ENCODE data around the gene LRRC56. TPM values are rescaled to one million over a fixed set of nuclear protein-coding genes. Genes with fewer than 3 reads are reported as not detected.

LRRC56 gene
- polyA plus RNA-seq, 1 donor (not counting 4 experiments of a cell fraction or from before 2014, with no cell fraction given), result 0.28 TPM

GRCh38 chr11:496834-497564 is 40.3 kb upstream of the LRRC56 start:
- Histone ChIP-seq H3K9me3 (ENCODE audit: control insufficient read depth, low read depth, low read length) (no peaks in the 10 kb centered on the region), H2AFZ (ENCODE audit: control insufficient read depth, low read length) (no peak overlapping the region), H3K36me3 (ENCODE audit: control insufficient read depth in 2 of 2, extremely low read depth in 1 of 2, insufficient read depth in 2 of 2, low read length in 2 of 2) (peaks cover 47 to 57% of the 10 kb centered on the region in 2 experiments), H3K4me1 (ENCODE audit: control insufficient read depth, extremely low read depth, insufficient read depth, low read length) (no peaks in the 10 kb centered on the region), H3K9ac (ENCODE audit: control insufficient read depth, extremely low read depth, insufficient read depth, low read length) (no peak overlapping the region), H3K79me2 (ENCODE audit: control insufficient read depth, insufficient read depth, low read length) (peaks cover 7% of the 10 kb centered on the region), H3K4me3 (ENCODE audit: control insufficient read depth in 2 of 3, extremely low read depth in 1 of 3, insufficient read depth in 2 of 3, low read depth in 1 of 3, low read length in 3 of 3) (no peak overlapping the region), H3K27me3 (ENCODE audit: control insufficient read depth, extremely low read depth, insufficient read depth, low read length) (no peaks in the 10 kb centered on the region), H4K20me1 (ENCODE audit: control insufficient read depth, extremely low read depth, insufficient read depth, low read length) (no peaks in the 10 kb centered on the region), H3K27ac (ENCODE audit: control insufficient read depth, insufficient read depth, low read length) (no peak overlapping the region), H3K4me2 (ENCODE audit: control insufficient read depth, extremely low read depth, insufficient read depth, low read depth, low read length) (no peak overlapping the region), H3K9me1 (ENCODE audit: control insufficient read depth, extremely low read depth, insufficient read depth, low read length) (no peaks in the 10 kb centered on the region)
- dilution Hi-C loops (cut with MboI; ENCODE audit: extremely low pct_ligation_motif_present, low sequenced_read_pairs), result no loop called here
- no peak for DNase-seq (ENCODE audit: low read depth, low spot score)
- no peak for FAIRE-seq
- TF ChIP-seq EZH2 (IDR thresholded peaks at IDR 0.05; ENCODE audit: low read length) (no peak), CTCF (optimal IDR thresholded peaks at IDR 0.05 in 1 of 3, IDR thresholded peaks at IDR 0.05 in 1 of 3, conservative IDR thresholded peaks at IDR 0.05 in 1 of 3; ENCODE audit: extremely low read depth in 1 of 3, insufficient read depth in 2 of 3, low read length in 3 of 3) (no peak)

GRCh38 chr11:497565-498296 is 39.6 kb upstream of the LRRC56 start:
- no peak overlapping the region for H3K4me3 ChIP-seq (ENCODE audit: control insufficient read depth in 2 of 3, extremely low read depth in 1 of 3, insufficient read depth in 2 of 3, low read depth in 1 of 3, low read length in 3 of 3)
- TF ChIP-seq EZH2 (IDR thresholded peaks at IDR 0.05; ENCODE audit: low read length), result no peak
- TF ChIP-seq CTCF (optimal IDR thresholded peaks at IDR 0.05 in 1 of 3, IDR thresholded peaks at IDR 0.05 in 1 of 3, conservative IDR thresholded peaks at IDR 0.05 in 1 of 3; ENCODE audit: extremely low read depth in 1 of 3, insufficient read depth in 2 of 3, low read length in 3 of 3), result no peak
- no peak overlapping the region for H3K4me2 ChIP-seq (ENCODE audit: control insufficient read depth, extremely low read depth, insufficient read depth, low read depth, low read length)
- H3K36me3 ChIP-seq (ENCODE audit: control insufficient read depth in 2 of 2, extremely low read depth in 1 of 2, insufficient read depth in 2 of 2, low read length in 2 of 2), result peaks cover 49 to 57% of the 10 kb centered on the region in 2 experiments
- H2AFZ ChIP-seq (ENCODE audit: control insufficient read depth, low read length), result no peak overlapping the region
- H3K27me3 ChIP-seq (ENCODE audit: control insufficient read depth, extremely low read depth, insufficient read depth, low read length), result no peaks in the 10 kb centered on the region
- peaks cover 14% of the 10 kb centered on the region for H3K79me2 ChIP-seq (ENCODE audit: control insufficient read depth, insufficient read depth, low read length)
- FAIRE-seq, result no peak
- no peak for DNase-seq (ENCODE audit: low read depth, low spot score)
- H3K27ac ChIP-seq (ENCODE audit: control insufficient read depth, insufficient read depth, low read length), result no peak overlapping the region
- dilution Hi-C loops (cut with MboI; ENCODE audit: extremely low pct_ligation_motif_present, low sequenced_read_pairs), result no loop called here
- H3K4me1 ChIP-seq (ENCODE audit: control insufficient read depth, extremely low read depth, insufficient read depth, low read length), result peaks cover 1% of the 10 kb centered on the region
- no peaks in the 10 kb centered on the region for H3K9me3 ChIP-seq (ENCODE audit: control insufficient read depth, low read depth, low read length)
- no peaks in the 10 kb centered on the region for H4K20me1 ChIP-seq (ENCODE audit: control insufficient read depth, extremely low read depth, insufficient read depth, low read length)
- H3K9ac ChIP-seq (ENCODE audit: control insufficient read depth, extremely low read depth, insufficient read depth, low read length), result no peak overlapping the region
- H3K9me1 ChIP-seq (ENCODE audit: control insufficient read depth, extremely low read depth, insufficient read depth, low read length), result no peaks in the 10 kb centered on the region
